ENCODE data around the gene ATG7. TPM values are rescaled to one million over a fixed set of nuclear protein-coding genes. Genes with fewer than 3 reads are reported as not detected.

The ATG7 gene
- total and polyA plus RNA-seq, 10 of the 15 experiments (the other 5 are each of a cell fraction or from before 2014, with no cell fraction given) = 13.5 to 49.5 (median 26.4) TPM

DNA sequence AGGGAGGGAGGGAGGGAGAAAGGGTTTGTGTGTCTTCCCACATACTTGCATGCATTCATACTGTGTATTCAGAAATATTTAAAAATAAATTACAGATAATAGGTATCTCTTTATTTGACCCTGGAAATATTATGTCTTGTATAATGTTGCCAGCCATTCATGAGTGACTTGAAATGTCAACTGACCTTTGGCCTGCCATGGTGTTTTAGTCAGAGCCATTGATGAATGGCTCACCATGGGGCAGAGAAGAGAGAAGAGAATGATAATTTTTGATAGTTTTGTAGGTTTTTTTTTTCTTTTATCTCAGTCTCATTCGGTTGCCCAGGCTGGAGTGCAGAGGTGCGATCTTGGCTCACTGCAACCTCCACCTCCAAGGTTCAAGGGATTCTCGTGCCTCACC, 121.2 kb downstream of the ATG7 start:
- H3K27me3 ChIP-seq (replicated peaks in 1 of 2; ENCODE audit: control insufficient read depth in 2 of 2, insufficient read depth in 2 of 2, low read length in 1 of 2) = no peaks in the 10 kb centered on the region
- H3K79me2 ChIP-seq (ENCODE audit: control insufficient read depth, insufficient read depth, low read length) = no peaks in the 10 kb centered on the region
- DNase-seq (ENCODE audit: low read depth, low spot score) (no peak), FAIRE-seq (no peak), ATAC-seq (no peak)
- in situ Hi-C loops (cut with MboI) = no loop called here
- ChIA-PET CTCF (no interaction called here), POLR2A (no interaction called here), RAD21 (ENCODE audit: unreplicated experiment) (no interaction called here), SMC1A (ENCODE audit: uncharacterized antibody, unreplicated experiment) (interaction anchor here (1.4 kb wide), 1 partner anchor 14 kb away, joined by 3 read pairs; no protein-coding TSS in a partner anchor)
- H3K4me3 ChIP-seq = no peak overlapping the region
- no peak overlapping the region for H2AFZ ChIP-seq (ENCODE audit: control insufficient read depth, low read depth, low read length)
- no peak overlapping the region for H3K27ac ChIP-seq (ENCODE audit: control insufficient read depth, insufficient read depth)
- no peaks in the 10 kb centered on the region; the same call in 1 of the 2 replicates for H3K4me1 ChIP-seq (ENCODE audit: control insufficient read depth, insufficient read depth, low read length)
- no peak overlapping the region for H3K4me2 ChIP-seq (ENCODE audit: control insufficient read depth, insufficient read depth)
- TF ChIP-seq CHD4 (IDR thresholded peaks at IDR 0.05) = no peak
- TF ChIP-seq BCL11A (IDR thresholded peaks at IDR 0.05; ENCODE audit: low read depth, low read length) = no peak
- TF ChIP-seq NR2F1 (conservative IDR thresholded peaks at IDR 0.05) = no peak
- no peak for TF ChIP-seq SMAD5 (IDR thresholded peaks at IDR 0.05; ENCODE audit: low read depth)
- no peak for TF ChIP-seq NFYA (IDR thresholded peaks at IDR 0.05; ENCODE audit: borderline replicate concordance, low read depth, low read length)
- no peak for TF ChIP-seq SREBF1 (IDR thresholded peaks at IDR 0.05; ENCODE audit: low read length)
- no peak for TF ChIP-seq MTA3 (IDR thresholded peaks at IDR 0.05; ENCODE audit: borderline replicate concordance, low read length)
- TF ChIP-seq ETV6 (conservative IDR thresholded peaks at IDR 0.05 in 1 of 2, IDR thresholded peaks at IDR 0.05 in 1 of 2; ENCODE audit: borderline replicate concordance in 1 of 2, low read depth in 1 of 2) = no peak
- TF ChIP-seq SUPT20H (IDR thresholded peaks at IDR 0.05; ENCODE audit: borderline replicate concordance, control insufficient read depth, low read depth, low read length) = no peak
- no peak for TF ChIP-seq HSF1 (IDR thresholded peaks at IDR 0.05; ENCODE audit: low read depth, low read length)
- TF ChIP-seq, protein P1, sequence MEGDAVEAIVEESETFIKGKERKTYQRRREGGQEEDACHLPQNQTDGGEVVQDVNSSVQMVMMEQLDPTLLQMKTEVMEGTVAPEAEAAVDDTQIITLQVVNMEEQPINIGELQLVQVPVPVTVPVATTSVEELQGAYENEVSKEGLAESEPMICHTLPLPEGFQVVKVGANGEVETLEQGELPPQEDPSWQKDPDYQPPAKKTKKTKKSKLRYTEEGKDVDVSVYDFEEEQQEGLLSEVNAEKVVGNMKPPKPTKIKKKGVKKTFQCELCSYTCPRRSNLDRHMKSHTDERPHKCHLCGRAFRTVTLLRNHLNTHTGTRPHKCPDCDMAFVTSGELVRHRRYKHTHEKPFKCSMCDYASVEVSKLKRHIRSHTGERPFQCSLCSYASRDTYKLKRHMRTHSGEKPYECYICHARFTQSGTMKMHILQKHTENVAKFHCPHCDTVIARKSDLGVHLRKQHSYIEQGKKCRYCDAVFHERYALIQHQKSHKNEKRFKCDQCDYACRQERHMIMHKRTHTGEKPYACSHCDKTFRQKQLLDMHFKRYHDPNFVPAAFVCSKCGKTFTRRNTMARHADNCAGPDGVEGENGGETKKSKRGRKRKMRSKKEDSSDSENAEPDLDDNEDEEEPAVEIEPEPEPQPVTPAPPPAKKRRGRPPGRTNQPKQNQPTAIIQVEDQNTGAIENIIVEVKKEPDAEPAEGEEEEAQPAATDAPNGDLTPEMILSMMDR (IDR thresholded peaks at IDR 0.05 in 2 of 3, conservative IDR thresholded peaks at IDR 0.05 in 1 of 3; ENCODE audit: control insufficient read depth in 2 of 3, extremely low read depth in 1 of 3, insufficient read depth in 1 of 3, low read depth in 3 of 3, low read length in 3 of 3) = no peak
- TF ChIP-seq SMAD1 (IDR thresholded peaks at IDR 0.05; ENCODE audit: low read depth, partially characterized antibody) = no peak
- TF ChIP-seq CHD2 (IDR thresholded peaks at IDR 0.05; ENCODE audit: borderline replicate concordance, low read depth, low read length) = no peak
- TF ChIP-seq ZBTB40 (IDR thresholded peaks at IDR 0.05; ENCODE audit: borderline replicate concordance) = no peak
- TF ChIP-seq SP1 (IDR thresholded peaks at IDR 0.05; ENCODE audit: low read depth, low read length) = no peak
- no peak for TF ChIP-seq HDAC6 (IDR thresholded peaks at IDR 0.05; ENCODE audit: unreplicated experiment)
- TF ChIP-seq MTA2 (IDR thresholded peaks at IDR 0.05; ENCODE audit: low read depth) = no peak
- intact Hi-C loops (cut with micrococcal nuclease; ENCODE audit: unreplicated experiment) = no loop called here
- H3K36me3 ChIP-seq (ENCODE audit: control insufficient read depth in 2 of 2, insufficient read depth in 2 of 2, low read length in 1 of 2) = no peaks in the 10 kb centered on the region; a peak in 1 of 4 replicates
- 93% methylated on average over 3 of the region's 3 CpGs for WGBS (ENCODE audit: insufficient coverage, insufficient replicate concordance, low lambda C conversion rate, missing lambda C conversion rate)
- no TSS peak for BruUV-seq (replicated peaks)
- H3K9me3 ChIP-seq (replicated peaks; ENCODE audit: control insufficient read depth, insufficient read depth, low read length) = no peaks in the 10 kb centered on the region
- H3K9ac ChIP-seq (ENCODE audit: control insufficient read depth, insufficient read depth, low read length) = no peak overlapping the region
- H4K20me1 ChIP-seq (ENCODE audit: control insufficient read depth, insufficient read depth) = no peaks in the 10 kb centered on the region; the same call in 1 of the 2 replicates
